GM12874 (cell line): ENCODE results near the gene TCF21.

Experiments used
- CTCF ChIP-seq: IDR thresholded peaks from 2 replicates; pipeline ENCODE4 v1.5.1; 2011; ENCODE audit warnings: low read depth, mild to moderate bottlenecking, control low read depth, low read length, moderate library complexity; ENCODE audit not compliant: insufficient read depth

TCF21 gene

GRCh38 chr6:133891149-133891926 is 2.4 kb downstream of the TCF21 start:
- no peak for TF ChIP-seq CTCF

- TF ChIP-seq CTCF, result no peak
Measured at GRCh38 chr6:133891927-133892812, 3.3 kb downstream of the TCF21 start.

- TF ChIP-seq CTCF, result no peak
Measured at GRCh38 chr6:133892813-133893691, 4.1 kb downstream of the TCF21 start.

GRCh38 chr6:133893946-133894345 is 5.0 kb downstream of the TCF21 start:
- no peak for TF ChIP-seq CTCF

- TF ChIP-seq CTCF, result no peak
Measured at GRCh38 chr6:133894369-133894768, 5.5 kb downstream of the TCF21 start.

- TF ChIP-seq CTCF, result no peak
Measured at GRCh38 chr6:133894795-133895358, 6.0 kb downstream of the TCF21 start.
